ENCODE measurements around the gene RXFP2.

The RXFP2 gene

DNA sequence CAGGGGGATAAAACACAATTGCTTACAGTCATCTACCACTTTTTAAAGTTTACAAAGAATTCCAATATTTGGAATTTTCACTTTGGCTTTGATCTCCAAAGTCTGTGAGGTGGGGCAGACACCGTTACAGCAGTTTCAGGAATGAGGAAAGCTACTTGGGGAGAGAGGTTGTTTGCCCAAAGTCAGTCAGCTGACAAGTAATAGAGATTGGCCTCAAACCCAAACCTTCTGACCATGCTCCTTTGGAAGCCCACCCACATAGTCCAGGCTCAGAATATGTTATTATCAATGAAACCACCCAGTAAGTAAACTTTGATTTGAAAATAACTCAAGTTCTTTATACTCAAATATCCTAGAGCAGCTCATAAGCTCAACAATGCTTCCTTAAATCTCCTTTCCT is 29.0 kb downstream of the RXFP2 start:
- DNase-seq: no peak

DNA sequence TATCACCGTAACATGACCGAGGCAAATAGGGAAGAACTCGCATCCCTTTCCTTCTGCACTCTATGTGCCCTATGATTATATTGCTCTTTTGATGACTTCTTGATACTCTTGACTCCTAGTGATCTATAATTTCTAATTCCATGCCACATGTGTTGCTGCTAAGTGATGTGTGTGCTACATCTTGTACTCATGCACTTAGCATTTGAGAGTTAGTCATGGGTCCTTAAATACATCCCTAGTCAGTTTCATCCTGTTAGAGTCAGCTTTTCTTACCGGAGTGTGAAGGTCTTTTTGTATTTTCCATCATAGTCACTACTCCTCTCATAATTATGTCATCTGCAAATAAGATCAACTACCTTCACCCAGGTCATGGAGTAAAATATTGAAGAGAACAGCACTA is 30.2 kb downstream of the RXFP2 start:
- no peak for DNase-seq

DNA sequence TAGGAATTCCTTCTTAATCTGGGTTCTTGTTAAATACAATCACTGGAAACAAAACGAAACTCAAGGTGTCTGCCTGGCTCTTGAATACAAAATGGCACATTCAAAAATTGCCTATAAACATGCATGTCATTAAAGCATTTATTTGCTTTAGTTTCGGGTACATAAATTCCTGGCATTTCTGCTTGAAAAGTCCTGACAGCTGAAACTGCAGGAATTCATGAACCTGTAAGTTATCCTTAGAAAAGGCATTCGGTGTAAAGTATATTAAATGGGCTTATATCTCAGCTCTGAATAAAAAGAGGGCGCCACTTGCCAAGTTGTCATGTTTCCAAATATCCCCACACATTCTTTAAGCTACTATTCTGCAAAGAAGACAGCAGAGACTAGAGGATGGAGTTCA is 32.9 kb downstream of the RXFP2 start:
- no peak for DNase-seq

DNA sequence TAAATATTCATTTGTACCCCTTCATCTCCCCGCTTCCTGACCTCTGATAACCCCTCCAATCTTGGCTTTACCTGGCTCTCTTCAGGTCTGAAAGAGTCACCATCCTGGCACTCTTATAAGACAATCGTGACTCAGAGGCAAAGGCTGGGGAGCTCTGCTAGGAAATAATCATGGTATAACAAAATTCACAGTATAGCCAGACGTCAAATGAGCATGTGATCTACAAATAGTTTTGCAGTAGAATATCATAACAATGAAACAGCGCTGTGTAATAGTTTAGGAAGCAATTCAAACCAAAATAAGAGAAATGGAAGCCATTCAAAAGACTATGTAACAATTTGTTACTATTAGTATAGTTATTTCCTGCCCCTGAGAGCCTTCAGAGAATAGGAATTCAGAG is 34.2 kb downstream of the RXFP2 start:
- no peak for DNase-seq

DNA sequence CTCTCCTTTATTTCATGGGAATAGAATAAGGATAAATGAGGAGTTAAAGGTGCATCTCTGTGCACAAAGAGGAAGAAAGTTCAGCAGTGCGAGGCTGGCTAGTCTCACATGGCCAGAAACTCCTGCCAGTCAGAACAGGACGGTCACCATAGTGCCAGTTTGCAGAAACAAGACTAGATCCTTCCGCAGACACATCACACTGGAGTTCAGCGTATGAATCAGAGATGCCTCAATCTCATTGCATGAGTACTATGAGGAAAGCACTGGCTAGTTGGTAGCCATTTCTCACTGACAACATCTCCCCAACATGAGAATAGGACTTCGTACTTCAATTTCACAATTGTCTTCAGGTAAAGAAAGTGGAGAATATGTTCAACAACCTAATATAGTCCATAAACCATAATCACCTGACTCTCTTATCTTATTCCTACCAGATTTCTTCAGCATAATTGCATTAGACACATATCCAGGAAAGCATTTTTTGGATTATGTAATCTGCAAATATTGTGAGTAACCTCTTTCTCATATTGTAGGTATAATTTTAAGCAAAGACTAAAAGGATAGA is 34.9 kb downstream of the RXFP2 start:
- DNase-seq: no peak

DNA sequence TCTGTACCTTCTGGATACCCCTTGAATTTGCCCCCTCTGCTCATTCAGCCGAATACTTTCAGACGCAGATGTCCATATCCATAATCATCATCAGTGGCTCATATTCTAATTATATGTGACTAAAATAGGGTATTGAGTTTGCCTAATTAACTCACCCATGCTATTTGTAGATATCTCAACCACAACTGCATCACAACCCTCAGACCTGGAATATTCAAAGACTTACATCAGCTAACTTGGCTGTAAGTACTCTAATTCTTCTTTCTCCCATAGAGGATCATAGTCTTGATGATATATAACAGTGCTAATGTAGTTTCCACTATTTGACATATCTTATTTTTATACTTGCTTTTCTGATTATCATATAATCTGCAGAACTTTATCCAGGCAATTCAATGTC is 35.8 kb downstream of the RXFP2 start:
- no peak for DNase-seq

DNA sequence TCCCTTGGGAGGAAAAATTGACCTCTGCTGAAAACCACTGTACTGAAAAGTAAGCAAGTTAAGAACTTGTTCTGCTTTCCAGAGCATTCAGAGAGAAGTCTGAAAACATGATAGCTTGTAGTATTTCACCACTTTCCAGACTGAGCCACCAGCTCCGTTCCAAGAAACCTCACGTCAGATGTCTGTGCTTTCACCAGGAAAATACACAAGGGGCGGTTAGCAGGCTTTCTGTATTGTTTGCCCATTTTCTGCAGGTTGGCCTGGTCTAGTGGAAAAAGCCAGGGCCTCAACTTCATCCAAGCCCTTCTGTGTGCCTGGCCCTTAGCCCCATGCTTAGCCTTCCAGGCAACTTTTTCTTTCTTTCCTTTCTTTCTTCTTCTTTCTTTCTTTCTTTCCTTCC is 36.4 kb downstream of the RXFP2 start:
- no peak for DNase-seq

DNA sequence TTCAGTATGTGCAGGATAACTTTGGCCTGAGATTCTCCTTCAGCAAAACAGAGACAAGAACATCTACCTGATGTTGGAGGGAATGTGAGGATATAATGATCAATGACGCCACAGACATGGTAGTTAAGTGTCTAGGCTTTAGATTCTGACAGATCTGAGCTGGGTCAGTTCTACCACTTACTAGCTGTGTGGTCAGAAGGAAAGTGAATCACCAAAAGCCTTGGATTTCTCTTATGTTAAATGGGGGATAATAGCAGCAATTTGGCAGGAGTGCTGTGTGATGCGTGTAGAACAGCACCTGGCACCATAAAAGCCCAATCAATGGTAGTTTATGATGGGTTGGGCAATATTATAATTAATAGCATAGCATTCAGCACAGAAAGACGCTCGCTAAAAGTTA is 41.7 kb downstream of the RXFP2 start:
- no peak for DNase-seq

DNA sequence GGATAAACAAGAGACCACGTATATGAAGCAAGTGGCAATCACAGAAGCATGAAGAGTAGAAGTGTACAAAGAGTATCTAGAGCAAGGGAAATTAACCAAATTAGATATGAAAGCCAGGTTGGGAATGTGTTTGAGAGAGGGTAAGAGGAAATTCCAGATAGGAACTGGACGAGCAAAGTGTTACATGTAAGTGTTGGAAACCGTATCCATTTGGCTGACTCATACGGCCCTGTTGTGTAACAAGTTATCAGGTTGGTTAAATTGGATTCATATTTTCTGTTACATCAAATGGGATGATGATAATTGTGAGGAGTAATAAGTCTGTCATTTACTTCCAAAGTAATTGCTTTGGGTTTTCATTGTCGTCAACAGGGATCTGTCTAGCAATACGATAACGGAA is 46.7 kb downstream of the RXFP2 start:
- no peak for DNase-seq

DNA sequence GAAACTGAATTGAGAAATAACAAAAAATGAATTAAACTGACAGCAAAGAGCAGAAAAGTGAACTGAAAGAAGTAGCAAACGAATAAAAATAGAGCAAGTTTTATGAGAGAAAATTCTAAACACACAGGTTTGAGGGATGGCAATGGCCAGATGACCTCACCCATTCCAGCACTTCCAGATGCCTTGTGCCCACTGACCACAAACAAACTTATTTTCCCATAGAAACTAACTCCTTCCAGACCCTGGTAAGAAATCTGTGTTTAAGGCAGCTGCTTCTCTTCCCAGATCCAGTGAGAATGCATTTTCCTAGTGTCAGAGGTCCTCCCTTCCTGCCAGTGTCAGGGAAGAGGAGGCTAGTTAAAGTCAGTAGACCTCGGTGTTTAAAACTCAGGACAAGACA is 51.7 kb downstream of the RXFP2 start:
- DNase-seq: no peak

DNA sequence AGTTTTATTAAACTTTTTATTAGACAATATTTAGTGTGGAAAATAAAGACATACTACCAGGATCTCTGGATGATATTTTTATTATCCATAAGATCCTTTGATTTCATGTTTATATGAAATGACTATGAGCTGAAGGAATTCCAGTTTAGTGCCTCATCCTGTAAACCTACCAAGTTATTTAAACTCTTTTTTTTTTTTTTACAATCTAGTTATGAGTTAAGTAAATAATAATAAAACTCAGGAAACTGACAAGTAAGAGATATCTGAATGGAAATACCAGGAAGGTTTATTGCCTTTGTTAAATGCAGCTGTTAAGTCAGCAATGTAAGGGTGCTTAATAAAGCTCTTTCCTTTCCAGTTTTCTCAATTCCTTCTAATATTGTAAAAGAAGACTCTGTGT is 53.9 kb downstream of the RXFP2 start:
- DNase-seq: no peak

DNA sequence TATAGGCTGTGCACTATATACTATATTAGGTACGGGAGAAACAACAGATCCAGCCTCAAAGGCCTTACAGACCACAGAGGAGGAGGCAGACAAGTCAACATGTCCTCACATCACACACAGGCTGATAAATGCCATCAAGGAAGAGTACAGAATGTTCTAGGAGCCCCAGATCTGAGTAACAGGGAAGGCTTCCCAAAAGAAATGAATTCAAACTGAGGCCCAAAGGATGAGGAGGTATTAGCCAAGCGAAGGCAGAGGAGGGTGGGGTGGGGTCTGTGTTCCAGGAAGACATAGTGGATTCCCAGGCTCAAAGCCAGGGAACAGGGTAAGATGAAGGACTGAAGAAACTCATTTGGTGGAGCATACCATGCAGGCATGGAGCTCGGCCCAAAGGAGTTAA is 55.1 kb downstream of the RXFP2 start:
- no peak for DNase-seq

DNA sequence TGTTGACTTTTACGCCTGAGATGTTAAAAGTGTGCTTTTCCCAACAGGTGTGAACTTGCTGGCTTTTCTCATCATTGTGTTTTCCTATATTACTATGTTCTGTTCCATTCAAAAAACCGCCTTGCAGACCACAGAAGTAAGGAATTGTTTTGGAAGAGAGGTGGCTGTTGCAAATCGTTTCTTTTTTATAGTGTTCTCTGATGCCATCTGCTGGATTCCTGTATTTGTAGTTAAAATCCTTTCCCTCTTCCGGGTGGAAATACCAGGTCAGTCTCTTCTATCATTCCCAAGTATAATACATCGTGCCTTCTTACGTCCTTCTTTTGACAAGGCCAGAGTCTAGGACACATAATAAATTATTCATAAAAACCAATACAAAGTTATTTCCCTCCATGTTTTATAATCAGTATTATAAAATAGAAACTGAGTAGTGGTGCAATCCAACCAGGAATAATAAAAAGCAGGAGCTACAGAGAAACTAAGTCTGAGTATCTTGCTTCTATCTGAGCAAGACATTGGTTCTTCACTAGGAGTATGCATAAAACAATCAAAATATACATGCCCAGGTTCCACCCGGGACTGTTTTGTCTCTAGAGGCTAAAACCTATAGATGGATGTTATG is 57.9 kb downstream of the RXFP2 start:
- DNase-seq: no peak

DNA sequence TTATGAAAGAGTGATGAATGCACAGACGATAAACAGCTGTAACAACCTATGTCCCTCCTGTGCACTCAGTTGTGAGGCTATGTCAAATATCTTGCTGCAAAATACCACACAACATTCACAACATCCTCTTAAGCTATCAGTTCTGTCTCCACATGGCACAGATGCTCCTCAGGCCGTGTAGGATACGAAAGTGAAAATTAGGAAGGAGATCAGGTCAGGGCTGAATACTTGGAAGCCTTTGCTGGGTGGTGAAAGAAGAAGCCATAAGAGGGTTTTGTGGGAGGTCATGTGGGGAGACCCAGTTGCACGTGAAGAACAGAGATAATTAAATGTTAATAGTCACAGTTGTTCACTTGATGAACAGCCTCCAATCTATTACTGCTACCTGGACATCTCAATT is 58.9 kb downstream of the RXFP2 start:
- no peak for DNase-seq

DNA sequence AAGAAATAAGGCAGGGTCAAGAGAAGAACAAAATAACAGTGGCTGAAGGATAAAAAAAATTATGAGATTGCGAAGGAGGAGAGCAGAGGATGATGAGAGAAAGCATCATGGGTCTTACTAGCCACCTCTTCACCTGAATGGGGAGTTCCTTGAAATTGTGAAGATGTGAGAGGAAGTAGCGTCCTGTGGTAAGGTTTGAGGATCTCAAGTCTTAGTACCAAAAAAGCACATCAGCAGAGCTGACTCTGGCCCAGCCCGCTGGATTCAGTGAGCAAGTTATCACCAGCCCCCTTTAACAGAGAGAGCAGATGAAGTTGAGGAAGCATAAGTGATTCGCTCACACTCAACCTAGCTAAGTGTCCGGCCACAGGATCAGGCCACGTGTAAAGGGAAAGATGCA is 61.8 kb downstream of the RXFP2 start:
- no peak for DNase-seq

DNA sequence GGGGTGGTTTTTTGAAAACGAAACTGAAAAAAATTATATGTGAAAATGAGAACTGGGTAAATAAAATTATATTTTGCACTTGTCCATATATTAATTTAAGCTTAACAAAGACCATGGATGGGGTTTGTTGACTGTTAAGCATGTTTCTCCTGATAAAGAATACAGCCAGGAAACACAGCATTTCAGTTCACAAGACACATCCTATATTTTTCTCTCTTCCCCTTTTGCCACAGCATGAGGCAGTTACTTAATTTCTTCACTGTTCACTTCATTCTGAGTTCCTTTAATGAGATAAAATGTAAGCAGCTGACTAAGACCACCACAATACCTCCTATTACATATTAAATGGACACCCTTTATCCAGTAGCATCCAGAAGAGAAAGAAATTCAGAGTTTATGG is 64.0 kb downstream of the RXFP2 start:
- no peak for DNase-seq

DNA sequence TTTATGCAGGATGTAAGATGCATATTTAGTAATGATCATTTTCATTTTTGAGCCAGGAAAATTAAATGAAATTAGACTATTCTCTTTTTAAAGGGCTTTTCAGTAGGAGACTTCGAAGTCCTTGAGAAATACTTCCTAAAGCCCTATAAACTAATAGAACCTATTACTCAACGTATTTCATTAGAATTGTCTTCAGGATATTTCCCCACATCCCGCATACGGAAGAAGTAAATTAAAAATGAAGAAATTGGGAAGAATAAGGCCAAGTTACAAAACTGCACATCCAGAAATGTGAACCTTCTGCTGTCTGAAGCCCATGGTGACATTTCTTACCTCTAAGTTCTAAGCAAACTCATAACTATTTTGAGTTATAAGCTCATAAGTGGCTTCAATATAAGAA is 66.5 kb downstream of the RXFP2 start:
- DNase-seq: no peak

DNA sequence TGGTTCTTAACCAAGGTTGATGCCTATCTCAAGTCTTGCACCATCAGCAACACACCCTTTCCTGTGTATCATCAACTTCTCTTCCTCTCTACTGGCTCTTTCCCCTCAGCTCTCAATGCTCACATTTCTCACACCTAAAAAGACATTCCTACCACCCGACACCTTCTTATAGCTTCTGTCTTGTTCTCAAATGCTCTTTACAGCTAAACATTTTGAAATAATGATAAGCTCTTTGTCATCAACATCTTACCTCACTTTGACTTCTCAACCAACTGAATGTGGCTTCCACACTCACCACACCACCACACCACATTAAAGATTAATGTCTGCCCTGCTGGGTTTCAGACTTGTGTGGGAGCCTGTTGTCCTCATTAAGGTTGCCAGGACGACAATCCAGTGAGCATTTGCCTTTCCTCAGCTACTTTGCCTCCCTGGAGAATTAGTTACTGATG is 67.8 kb downstream of the RXFP2 start:
- DNase-seq: no peak

DNA sequence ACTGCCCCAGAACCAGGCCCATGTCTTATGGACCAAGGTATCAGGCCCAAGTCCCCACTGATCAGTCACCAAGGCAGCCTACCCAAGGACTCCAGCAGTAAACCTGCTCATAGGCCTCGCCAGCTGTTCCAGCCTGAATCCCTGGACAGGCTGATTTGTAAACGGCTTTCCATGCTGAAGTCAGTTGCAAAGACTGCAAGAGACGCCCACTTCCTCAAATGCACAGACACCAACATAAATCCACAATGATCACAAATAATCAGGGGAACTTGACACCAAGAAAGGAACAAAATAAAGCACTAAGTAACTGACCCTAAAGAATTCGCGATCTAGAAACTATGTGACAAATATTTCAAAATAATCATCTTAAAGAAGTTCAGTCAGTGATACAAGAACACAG is 75.2 kb downstream of the RXFP2 start:
- DNase-seq: no peak

DNA sequence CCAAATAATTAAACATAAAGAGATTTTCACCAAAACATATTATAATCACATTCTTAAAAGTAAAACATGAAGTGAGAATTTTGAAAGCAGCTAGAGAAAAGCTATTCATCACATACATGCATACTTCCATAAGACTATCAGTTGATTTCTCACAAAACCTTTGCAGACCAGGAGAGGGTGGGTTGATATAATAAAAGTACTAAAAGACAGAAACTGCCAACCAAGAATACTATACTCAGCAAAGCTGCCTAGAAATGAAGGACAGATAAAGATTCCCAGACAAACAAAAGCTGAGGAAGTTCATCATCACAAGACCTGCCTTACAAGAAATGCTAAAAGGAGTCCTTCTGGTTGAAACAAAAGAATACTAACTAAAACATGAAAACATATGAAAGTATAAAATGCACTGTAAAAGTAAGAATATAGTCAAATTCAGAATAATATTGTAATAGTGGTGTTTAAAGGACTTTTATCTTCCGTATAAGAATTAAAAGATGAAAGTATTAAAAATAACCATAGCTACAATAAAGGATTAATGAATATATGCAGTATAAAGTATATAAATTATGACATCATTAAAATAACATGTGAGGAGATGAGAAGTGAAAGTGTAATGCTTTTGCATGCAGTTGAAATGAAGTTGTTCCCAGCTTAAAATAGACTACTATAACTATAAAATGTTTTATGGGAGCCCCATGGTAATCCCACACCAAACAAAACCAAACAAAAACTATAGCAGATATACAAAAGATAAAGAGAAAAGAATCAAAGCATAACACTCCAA is 76.2 kb downstream of the RXFP2 start:
- no peak for DNase-seq

DNA sequence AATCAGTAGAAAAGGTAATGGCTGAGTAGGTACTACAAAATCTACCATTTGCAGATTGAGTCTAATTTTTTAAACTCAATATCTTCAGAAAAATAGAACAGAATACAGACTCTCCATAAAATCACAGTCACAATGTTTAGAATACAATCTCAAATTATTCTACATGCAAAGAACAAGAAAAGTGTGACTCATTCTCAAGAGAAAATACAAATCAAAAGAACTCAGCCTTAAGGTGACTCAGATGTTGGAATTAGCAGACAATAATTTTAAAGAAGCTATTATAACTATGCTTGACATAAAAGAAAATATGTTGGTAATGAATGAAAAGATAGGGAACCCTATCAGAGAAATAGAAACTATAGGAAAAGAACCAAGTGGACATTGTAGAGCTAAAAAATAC is 78.9 kb downstream of the RXFP2 start:
- DNase-seq: no peak

DNA sequence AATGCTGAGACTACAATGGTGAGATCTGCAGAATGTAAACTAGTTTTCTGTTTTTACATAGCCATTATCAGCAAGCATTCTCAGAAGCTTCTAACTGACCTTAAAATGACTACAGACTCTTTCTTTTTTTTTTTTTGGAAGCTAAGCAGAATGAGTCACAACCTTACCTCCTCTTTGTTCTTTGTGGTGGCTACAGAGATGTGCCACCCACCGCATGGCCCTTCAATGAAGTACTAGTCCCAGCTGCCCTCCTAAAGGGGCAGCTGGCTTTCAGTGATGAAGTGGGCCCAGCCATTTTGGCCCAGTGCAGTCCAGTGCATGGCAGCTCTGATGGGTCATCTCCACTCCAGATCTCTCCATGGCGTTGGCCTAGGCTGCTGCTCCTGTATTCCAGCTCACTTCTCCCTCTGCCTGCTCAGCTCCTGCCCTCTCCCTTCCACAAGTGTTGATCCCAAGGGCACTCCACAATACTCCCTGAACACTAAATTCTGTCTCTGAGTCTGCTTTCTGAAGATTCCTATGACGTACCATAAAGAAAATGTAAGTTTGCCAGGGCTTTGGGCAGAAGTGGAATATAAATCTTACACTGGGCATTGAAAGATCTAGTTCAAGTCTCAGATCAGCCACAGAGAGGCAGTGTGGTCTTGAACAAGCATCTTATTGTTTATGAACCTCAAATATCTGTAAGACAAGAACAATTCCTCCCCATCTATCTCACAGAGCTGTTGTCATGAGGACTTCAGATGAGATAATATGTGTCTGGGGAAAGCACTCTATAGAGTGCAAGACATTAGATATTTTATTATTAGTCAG is 85.6 kb downstream of the RXFP2 start:
- no peak for DNase-seq

DNA sequence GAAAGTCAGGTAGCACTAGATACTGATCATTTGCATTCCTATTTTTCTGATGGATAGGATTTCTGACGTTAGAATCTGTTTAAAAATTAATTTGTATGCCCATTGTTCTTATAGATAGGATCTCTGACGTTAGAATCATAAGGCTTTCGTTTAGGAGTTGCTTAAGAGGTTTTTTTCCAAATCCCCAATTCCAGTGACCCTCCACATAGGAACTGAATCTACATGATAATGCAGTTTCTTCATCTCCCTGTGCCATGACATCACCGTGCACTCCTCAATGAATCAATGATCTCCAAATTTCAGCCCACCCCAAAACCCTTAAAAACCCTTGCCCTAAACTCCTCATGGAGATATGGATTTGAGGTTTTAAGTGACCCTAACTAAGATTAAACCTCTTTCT is 87.2 kb downstream of the RXFP2 start:
- DNase-seq: no peak

DNA sequence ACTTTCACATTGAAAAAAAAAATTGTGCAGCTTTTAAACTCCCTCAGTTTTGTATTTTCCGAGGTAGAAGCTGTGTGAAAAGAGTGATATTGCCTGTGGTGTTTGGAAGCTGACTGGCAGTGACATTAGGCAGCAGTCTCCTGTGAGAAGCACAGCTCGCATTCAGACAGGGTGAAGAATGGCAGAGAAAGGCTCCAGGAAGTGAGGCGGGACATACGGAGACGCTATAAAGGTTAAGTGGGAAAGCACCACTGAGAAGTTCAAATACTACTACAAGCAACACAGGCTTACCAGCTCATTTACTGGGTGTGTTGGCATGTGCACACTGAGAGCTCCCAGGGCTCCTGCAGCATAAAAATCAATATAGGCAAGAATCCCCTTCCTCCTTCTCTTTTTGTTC is 88.4 kb downstream of the RXFP2 start:
- DNase-seq: no peak

Data from NCI-H446 treated with DMSO at 0.1 percent for 48 hours (cell line).